C4-2B (cell line): Measurements from ENCODE around the gene PCDHGC3.

Experiments
- ZFX ChIP-seq: fragments of 450-650 bp; IDR thresholded peaks from 2 replicates; pipeline ENCODE4 v1.6.1; 2017
- TF ChIP-seq, protein P1 (sequence below): fragments of 450-650 bp; conservative IDR thresholded peaks from 2 replicates; pipeline ENCODE4 v1.5.1; 2017; ENCODE audit warnings: mild to moderate bottlenecking

DNA sequence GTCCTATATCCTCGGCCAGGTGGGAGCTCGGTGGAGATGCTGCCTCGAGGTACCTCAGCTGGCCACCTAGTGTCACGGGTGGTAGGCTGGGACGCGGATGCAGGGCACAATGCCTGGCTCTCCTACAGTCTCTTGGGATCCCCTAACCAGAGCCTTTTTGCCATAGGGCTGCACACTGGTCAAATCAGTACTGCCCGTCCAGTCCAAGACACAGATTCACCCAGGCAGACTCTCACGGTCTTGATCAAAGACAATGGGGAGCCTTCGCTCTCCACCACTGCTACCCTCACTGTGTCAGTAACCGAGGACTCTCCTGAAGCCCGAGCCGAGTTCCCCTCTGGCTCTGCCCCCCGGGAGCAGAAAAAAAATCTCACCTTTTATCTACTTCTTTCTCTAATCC is 2.0 kb downstream of the PCDHGC3 start:
- TF ChIP-seq, protein P1, sequence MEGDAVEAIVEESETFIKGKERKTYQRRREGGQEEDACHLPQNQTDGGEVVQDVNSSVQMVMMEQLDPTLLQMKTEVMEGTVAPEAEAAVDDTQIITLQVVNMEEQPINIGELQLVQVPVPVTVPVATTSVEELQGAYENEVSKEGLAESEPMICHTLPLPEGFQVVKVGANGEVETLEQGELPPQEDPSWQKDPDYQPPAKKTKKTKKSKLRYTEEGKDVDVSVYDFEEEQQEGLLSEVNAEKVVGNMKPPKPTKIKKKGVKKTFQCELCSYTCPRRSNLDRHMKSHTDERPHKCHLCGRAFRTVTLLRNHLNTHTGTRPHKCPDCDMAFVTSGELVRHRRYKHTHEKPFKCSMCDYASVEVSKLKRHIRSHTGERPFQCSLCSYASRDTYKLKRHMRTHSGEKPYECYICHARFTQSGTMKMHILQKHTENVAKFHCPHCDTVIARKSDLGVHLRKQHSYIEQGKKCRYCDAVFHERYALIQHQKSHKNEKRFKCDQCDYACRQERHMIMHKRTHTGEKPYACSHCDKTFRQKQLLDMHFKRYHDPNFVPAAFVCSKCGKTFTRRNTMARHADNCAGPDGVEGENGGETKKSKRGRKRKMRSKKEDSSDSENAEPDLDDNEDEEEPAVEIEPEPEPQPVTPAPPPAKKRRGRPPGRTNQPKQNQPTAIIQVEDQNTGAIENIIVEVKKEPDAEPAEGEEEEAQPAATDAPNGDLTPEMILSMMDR = no peak
- TF ChIP-seq ZFX = no peak
